Activated CD4-positive, alpha-beta memory T cell treated with anti-CD3 and anti-CD28 coated beads for 36 hours (primary cell): ENCODE results near the gene SERINC5. TPM values are rescaled to one million over a fixed set of nuclear protein-coding genes. Genes with fewer than 3 reads are reported as not detected.

Source experiments
- CTCF ChIA-PET: fragments of 350-600 bp; sonication (Branson Sonifier 250); formaldehyde crosslinking; loops from one replicate; lab custom pipeline; 2021; ENCODE audit warnings: antibody characterized with exemption, inconsistent platforms; lab: Charles Lee
- POLR2A ChIA-PET: fragments of 350-600 bp; sonication (Branson Sonifier 250); formaldehyde crosslinking; loops from one replicate; lab custom pipeline; 2021; ENCODE audit warnings: antibody characterized with exemption; lab: Charles Lee
- DNase-seq: peaks from one replicate; pipeline ENCODE4 v3.0.0-alpha.2; 2020
- H3K27ac Mint-ChIP-seq: one replicate; pipeline ENCODE4 v1.8.0; 2021; ENCODE audit warnings: mixed read lengths
- H3K27me3 Mint-ChIP-seq: one replicate; pipeline ENCODE4 v1.8.0; 2021; ENCODE audit warnings: mixed read lengths
- H3K36me3 Mint-ChIP-seq: one replicate; pipeline ENCODE4 v1.8.0; 2021; ENCODE audit warnings: mixed read lengths
- H3K4me1 Mint-ChIP-seq: one replicate; pipeline ENCODE4 v1.8.0; 2021; ENCODE audit warnings: low read depth, mixed read lengths
- H3K4me3 Mint-ChIP-seq: one replicate; pipeline ENCODE4 v1.8.0; 2021; ENCODE audit warnings: mild to moderate bottlenecking, mixed read lengths
- H3K9me3 Mint-ChIP-seq: one replicate; pipeline ENCODE4 v1.8.0; 2021; ENCODE audit warnings: mixed read lengths
- intact Hi-C: fragments of 100-400 bp; cut with micrococcal nuclease; formaldehyde crosslinking; loops from one replicate; pipeline ENCODE4 v1.15.1; 2023
- total RNA-seq, 2 experiments: library from RNA; stranded (reverse); gene quantifications; one replicate each; pipeline ENCODE4 v1.2.3, GENCODE V29; 2021

Gene SERINC5
- total RNA-seq, 2 experiments from 2014 or later = 42.8 to 48.0 TPM

GRCh38 chr5:80195837-80196400, 59.9 kb downstream of the SERINC5 start:
- H3K36me3 Mint-ChIP-seq = peaks cover 19% of the 10 kb centered on the region
- H3K27me3 Mint-ChIP-seq = no peaks in the 10 kb centered on the region
- POLR2A ChIA-PET = interaction anchor here (5.1 to 5.3 kb wide), 2 partner anchors 10 to 59 kb away, joined by 36 to 70 read pairs; partner anchors contain the start of gene SERINC5
- CTCF ChIA-PET = interaction anchor here (1.0 to 6.2 kb wide), 3 partner anchors 9 to 104 kb away, joined by 3 to 46 read pairs (median 4); partner anchors contain the start of gene SERINC5
- H3K4me1 Mint-ChIP-seq = peaks cover 76% of the 10 kb centered on the region
- peak overlapping the region; percentile 64 for H3K27ac Mint-ChIP-seq
- DNase-seq = no peak
- intact Hi-C loops = loop anchor here (2.0 kb wide), 1 partner anchor 15 kb away; no protein-coding TSS in a partner anchor
- no peak overlapping the region for H3K4me3 Mint-ChIP-seq
- no peaks in the 10 kb centered on the region for H3K9me3 Mint-ChIP-seq

DNA sequence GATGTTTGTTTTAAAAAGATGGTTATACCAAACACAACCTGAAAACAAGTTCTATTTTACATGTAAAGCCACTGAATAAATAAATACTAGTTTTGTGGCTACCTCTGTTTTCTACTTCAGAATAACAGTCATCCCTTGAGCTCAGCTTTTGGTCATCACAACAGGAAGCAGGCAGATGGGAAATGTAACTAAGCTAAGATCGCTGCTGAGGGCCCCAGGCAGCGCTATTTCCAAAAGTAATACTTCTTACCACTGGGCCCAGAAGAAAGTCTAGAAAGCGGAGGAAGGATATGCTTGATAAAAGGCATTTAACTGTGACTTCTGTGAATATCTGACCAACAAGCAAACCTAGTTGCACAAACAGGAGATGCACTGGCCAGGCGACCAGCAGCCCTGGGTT, 61.4 kb downstream of the SERINC5 start:
- Mint-ChIP-seq H3K36me3 (peaks cover 17% of the 10 kb centered on the region), H3K4me1 (peaks cover 83% of the 10 kb centered on the region), H3K9me3 (no peaks in the 10 kb centered on the region), H3K27me3 (no peaks in the 10 kb centered on the region), H3K27ac (peak overlapping the region; percentile 92), H3K4me3 (peak overlapping the region; percentile 42)
- peak; percentile 66 for DNase-seq
- POLR2A ChIA-PET = interaction anchor here (0.7 to 5.3 kb wide), 4 partner anchors 11 to 60 kb away, joined by 3 to 70 read pairs (median 20); partner anchors contain the start of gene SERINC5
- CTCF ChIA-PET = interaction anchor here (0.6 to 6.2 kb wide), 7 partner anchors 10 to 102 kb away, joined by 3 to 46 read pairs (median 4); no protein-coding TSS in a partner anchor
- intact Hi-C loops = loop anchor here (1.0 to 5.0 kb wide), 6 partner anchors 8 to 202 kb away; partner anchors contain the start of gene MTX3

- intact Hi-C loops = loop anchor here (5.0 kb wide), 1 partner anchor 201 kb away; the partner anchor contains the start of gene MTX3
- no peak for DNase-seq
- ChIA-PET POLR2A (interaction anchor here (0.7 to 5.3 kb wide), 10 partner anchors 8 to 61 kb away, joined by 3 to 70 read pairs (median 4); partner anchors contain the start of gene SERINC5), CTCF (interaction anchor here (0.6 to 6.2 kb wide), 7 partner anchors 10 to 110 kb away, joined by 3 to 46 read pairs (median 3); no protein-coding TSS in a partner anchor)
- Mint-ChIP-seq H3K4me1 (peaks cover 77% of the 10 kb centered on the region), H3K9me3 (no peaks in the 10 kb centered on the region), H3K4me3 (peak overlapping the region; percentile 61), H3K27ac (peak overlapping the region; percentile 92), H3K36me3 (peaks cover 13% of the 10 kb centered on the region), H3K27me3 (no peaks in the 10 kb centered on the region)
Measured at GRCh38 chr5:80193401-80193800, 62.4 kb downstream of the SERINC5 start.

DNA sequence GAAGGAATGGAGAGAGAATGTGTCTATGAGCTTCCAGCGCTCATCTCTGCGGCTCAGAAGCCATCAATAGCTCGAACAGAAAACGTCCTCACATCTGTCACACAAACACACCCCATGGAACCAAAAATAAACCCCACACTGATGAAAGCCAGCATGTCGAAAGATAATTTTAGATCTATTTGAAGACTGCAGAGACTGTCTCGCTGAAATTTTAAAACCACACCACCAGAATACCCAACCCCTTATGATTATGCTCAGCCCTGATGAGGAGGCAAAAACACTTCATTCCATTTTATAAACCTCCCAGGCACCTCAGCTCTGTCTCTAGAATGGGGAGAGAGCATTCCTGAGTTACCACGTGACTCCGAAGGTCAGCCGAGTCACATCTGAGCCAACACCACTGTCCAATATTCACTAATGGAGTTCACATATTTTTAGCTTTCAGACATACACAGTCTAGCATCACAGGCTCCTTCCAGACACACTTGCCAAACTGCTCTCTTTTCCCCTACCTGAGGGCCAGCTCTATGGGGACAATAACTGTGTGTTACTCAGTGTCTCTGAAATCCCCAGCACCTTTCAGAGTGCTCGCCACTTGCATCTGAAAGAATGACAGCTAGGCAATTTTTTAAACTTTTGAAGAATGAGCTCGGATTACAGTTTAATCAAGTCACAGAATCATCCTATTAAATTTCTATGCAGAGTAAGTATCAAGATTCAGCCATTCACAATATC, 63.2 kb downstream of the SERINC5 start:
- peak overlapping the region; percentile 92 for H3K27ac Mint-ChIP-seq
- intact Hi-C loops = loop anchor here (1.0 to 5.0 kb wide), 3 partner anchors 62 to 200 kb away; partner anchors contain the start of gene MTX3
- H3K36me3 Mint-ChIP-seq = peaks cover 10% of the 10 kb centered on the region
- peak overlapping the region; percentile 61 for H3K4me3 Mint-ChIP-seq
- H3K27me3 Mint-ChIP-seq = no peaks in the 10 kb centered on the region
- ChIA-PET POLR2A (interaction anchor here (0.8 to 5.3 kb wide), 12 partner anchors 11 to 67 kb away, joined by 3 to 70 read pairs (median 5); partner anchors contain the start of gene SERINC5), CTCF (interaction anchor here (0.6 to 6.2 kb wide), 8 partner anchors 9 to 101 kb away, joined by 3 to 46 read pairs (median 4); no protein-coding TSS in a partner anchor)
- no peak for DNase-seq
- no peaks in the 10 kb centered on the region for H3K9me3 Mint-ChIP-seq
- peaks cover 76% of the 10 kb centered on the region for H3K4me1 Mint-ChIP-seq

DNA sequence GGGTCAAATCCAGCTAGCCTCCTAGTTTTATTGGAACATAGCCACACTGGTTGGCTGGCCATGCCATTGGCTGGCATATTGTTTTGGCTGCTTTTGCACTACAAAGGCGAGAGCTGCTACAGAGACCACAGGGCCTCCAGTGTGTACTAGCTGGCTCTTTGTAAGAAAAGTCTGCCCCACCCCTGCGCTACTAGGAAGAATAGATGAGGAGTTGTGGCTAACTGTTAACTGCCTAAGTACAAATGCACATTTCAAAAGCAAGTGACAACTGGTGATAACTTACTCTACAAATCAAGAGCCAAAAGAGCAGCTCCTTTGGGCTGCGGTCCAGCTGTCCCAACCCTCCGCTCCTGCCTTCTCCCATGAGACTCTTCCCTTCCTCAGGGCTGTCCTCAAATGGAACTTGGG, 63.9 kb downstream of the SERINC5 start:
- Mint-ChIP-seq H3K36me3 (peaks cover 12% of the 10 kb centered on the region), H3K27me3 (no peaks in the 10 kb centered on the region), H3K27ac (peak overlapping the region; percentile 92), H3K9me3 (no peaks in the 10 kb centered on the region), H3K4me1 (peaks cover 78% of the 10 kb centered on the region), H3K4me3 (peak overlapping the region; percentile 61)
- intact Hi-C loops = loop anchor here (1.0 to 5.0 kb wide), 5 partner anchors 39 to 200 kb away; partner anchors contain the start of gene MTX3
- peak; percentile 63 for DNase-seq
- POLR2A ChIA-PET = interaction anchor here (0.8 to 5.3 kb wide), 10 partner anchors 11 to 66 kb away, joined by 3 to 70 read pairs (median 6); partner anchors contain the start of gene SERINC5
- CTCF ChIA-PET = interaction anchor here (1.1 to 6.2 kb wide), 5 partner anchors 10 to 100 kb away, joined by 3 to 46 read pairs (median 5); no protein-coding TSS in a partner anchor

GRCh38 chr5:80191397-80191796, 64.5 kb downstream of the SERINC5 start:
- intact Hi-C loops = loop anchor here (2.0 to 5.0 kb wide), 3 partner anchors 39 to 199 kb away; partner anchors contain the start of gene MTX3

GRCh38 chr5:80190960-80191359, 64.9 kb downstream of the SERINC5 start:
- CTCF ChIA-PET = interaction anchor here (0.9 to 2.5 kb wide), 2 partner anchors 13 to 57 kb away, joined by 3 to 9 read pairs; no protein-coding TSS in a partner anchor
- Mint-ChIP-seq H3K4me3 (peak overlapping the region; percentile 51), H3K4me1 (peaks cover 80% of the 10 kb centered on the region), H3K9me3 (no peaks in the 10 kb centered on the region), H3K36me3 (peaks cover 12% of the 10 kb centered on the region), H3K27ac (peak overlapping the region; percentile 92), H3K27me3 (no peaks in the 10 kb centered on the region)
- POLR2A ChIA-PET = interaction anchor here (1.3 to 2.0 kb wide), 2 partner anchors 28 to 65 kb away, joined by 4 to 7 read pairs; partner anchors contain the start of gene SERINC5
- intact Hi-C loops = loop anchor here (2.0 to 5.0 kb wide), 3 partner anchors 38 to 199 kb away; partner anchors contain the start of gene MTX3
- DNase-seq = no peak

More at GRCh38 chr5:80191397-80191796, 64.5 kb downstream of the SERINC5 start:
- Mint-ChIP-seq H3K4me3 (peak overlapping the region; percentile 61), H3K4me1 (peaks cover 82% of the 10 kb centered on the region), H3K27ac (peak overlapping the region; percentile 92), H3K36me3 (peaks cover 14% of the 10 kb centered on the region), H3K9me3 (no peaks in the 10 kb centered on the region), H3K27me3 (no peaks in the 10 kb centered on the region)
- ChIA-PET CTCF (interaction anchor here (0.9 to 6.2 kb wide), 3 partner anchors 9 to 56 kb away, joined by 3 to 46 read pairs (median 4); no protein-coding TSS in a partner anchor), POLR2A (interaction anchor here (1.3 to 5.3 kb wide), 3 partner anchors 14 to 63 kb away, joined by 4 to 70 read pairs (median 36); partner anchors contain the start of gene SERINC5)
- no peak for DNase-seq

DNA sequence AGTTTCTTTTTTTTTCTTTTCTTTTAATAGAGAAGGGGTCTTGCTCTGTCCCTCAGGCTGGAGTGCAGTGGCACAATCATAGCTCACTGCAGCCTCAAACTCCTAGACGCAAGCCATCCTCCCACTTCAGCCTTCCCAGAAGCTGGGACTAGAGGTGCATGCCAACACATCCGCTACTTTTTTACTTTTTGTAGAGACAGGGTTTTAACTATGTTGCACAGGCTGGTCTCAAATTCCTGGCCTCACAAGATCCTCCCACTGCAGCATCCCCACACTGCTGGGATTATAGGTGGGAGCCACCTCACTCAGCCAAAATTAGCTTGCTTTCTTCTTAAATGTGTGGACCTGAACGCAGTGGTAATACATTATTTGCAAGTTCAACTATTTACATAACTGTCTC, 66.1 kb downstream of the SERINC5 start:
- intact Hi-C loops = loop anchor here (1.0 to 5.0 kb wide), 4 partner anchors 8 to 197 kb away; partner anchors contain the start of gene MTX3
- Mint-ChIP-seq H3K4me3 (peak overlapping the region; percentile 73), H3K4me1 (peaks cover 82% of the 10 kb centered on the region), H3K9me3 (no peaks in the 10 kb centered on the region), H3K27me3 (no peaks in the 10 kb centered on the region), H3K36me3 (peaks cover 16% of the 10 kb centered on the region), H3K27ac (peak overlapping the region; percentile 92)
- no peak for DNase-seq
- ChIA-PET CTCF (interaction anchor here (0.6 to 2.5 kb wide), 4 partner anchors 14 to 351 kb away, joined by 3 to 9 read pairs (median 4); no protein-coding TSS in a partner anchor), POLR2A (interaction anchor here (1.1 to 2.3 kb wide), 4 partner anchors 16 to 66 kb away, joined by 3 to 14 read pairs (median 6); partner anchors contain the start of gene SERINC5)

GRCh38 chr5:80189201-80189600, 66.6 kb downstream of the SERINC5 start:
- no peak for DNase-seq
- Mint-ChIP-seq H3K27ac (peak overlapping the region; percentile 92), H3K9me3 (no peaks in the 10 kb centered on the region), H3K4me1 (peaks cover 82% of the 10 kb centered on the region), H3K36me3 (peaks cover 14% of the 10 kb centered on the region), H3K4me3 (peak overlapping the region; percentile 73), H3K27me3 (no peaks in the 10 kb centered on the region)
- ChIA-PET CTCF (interaction anchor here (0.6 to 2.5 kb wide), 3 partner anchors 15 to 352 kb away, joined by 3 to 9 read pairs (median 4); no protein-coding TSS in a partner anchor), POLR2A (interaction anchor here (1.1 to 2.3 kb wide), 4 partner anchors 16 to 67 kb away, joined by 3 to 14 read pairs (median 6); partner anchors contain the start of gene SERINC5)
- intact Hi-C loops = loop anchor here (1.0 kb wide), 1 partner anchor 8 kb away; no protein-coding TSS in a partner anchor

DNA sequence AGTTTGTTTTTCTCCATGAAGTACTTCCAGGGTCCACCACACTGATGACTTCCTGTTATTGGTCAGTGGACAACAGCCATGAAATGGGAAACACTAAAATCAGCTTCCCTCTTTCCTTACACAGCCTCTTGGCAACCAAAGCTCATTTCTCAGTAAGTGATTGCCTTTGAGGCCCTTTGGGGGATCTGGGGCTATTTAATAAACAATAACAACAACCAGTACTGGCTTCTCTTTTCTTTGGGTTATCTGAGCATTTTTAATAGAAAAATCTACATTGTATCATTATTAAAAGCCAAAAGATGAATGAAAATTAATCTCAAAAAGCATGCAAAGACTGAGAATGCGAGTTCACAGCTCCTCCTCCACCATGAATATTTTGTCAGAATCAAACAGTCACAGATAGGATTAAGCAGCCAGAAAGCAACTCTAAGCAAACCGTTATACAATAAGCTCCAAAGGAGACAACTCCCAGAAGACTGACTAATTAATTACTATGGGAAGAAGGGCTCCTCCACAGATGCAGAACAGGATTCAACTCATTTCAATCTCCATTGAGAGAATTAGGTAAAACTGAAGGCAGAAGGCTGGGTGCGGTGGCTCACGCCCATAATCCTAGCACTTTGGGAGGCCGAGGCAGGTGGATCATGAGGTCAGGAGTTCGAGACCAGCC, 68.3 kb downstream of the SERINC5 start:
- POLR2A ChIA-PET = interaction anchor here (0.6 to 1.3 kb wide), 3 partner anchors 18 to 492 kb away, joined by 3 to 8 read pairs (median 3); partner anchors contain the start of gene SERINC5
- Mint-ChIP-seq H3K4me1 (peaks cover 82% of the 10 kb centered on the region), H3K27me3 (no peaks in the 10 kb centered on the region), H3K27ac (peak overlapping the region; percentile 91), H3K9me3 (no peaks in the 10 kb centered on the region), H3K4me3 (peak overlapping the region; percentile 7), H3K36me3 (peaks cover 14% of the 10 kb centered on the region)
- intact Hi-C loops = no loop called here
- DNase-seq = no peak
- CTCF ChIA-PET = interaction anchor here (0.9 to 1.4 kb wide), 4 partner anchors 17 to 97 kb away, joined by 3 to 5 read pairs (median 4); no protein-coding TSS in a partner anchor
